ENCODE measurements around the gene PAOX.
"Not testable (repeated sequence)": the region's sequence is repeated elsewhere in the genome, so short reads cannot be mapped to it uniquely, and the experiment has no call there.

DNA sequence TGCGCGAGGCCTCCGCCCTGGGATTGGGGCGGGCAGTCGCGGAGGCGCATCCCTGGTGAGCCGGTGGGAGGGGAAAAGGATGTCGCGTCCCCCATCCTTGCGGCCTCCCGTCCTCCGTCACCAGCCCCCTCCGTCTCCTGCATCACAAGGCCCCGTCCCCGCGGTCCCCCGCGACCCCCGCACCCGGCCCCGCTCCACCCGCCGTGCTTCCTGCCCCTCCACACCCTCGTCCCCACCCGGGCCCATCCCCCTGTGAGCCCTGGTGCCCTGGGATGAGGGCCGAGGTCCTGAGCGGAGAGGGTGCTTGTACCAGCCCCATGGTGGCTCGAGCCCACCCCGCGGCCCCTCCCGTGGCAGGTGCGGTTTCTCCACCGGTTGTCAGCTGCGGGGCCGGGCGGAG lies 45.5 kb downstream of the PAOX start, which contains the start of gene SPRN:
- not testable (repeated sequence) for TF ChIP-seq CTCF (conservative IDR thresholded peaks at IDR 0.05; ENCODE audit: low read depth in 2 of 2); EZH2 (IDR thresholded peaks at IDR 0.05; ENCODE audit: low read depth, unreplicated experiment); ZNF331 (CRISPR knock-in tag; IDR thresholded peaks at IDR 0.05; ENCODE audit: low read depth); EZH2phosphoT487 (IDR thresholded peaks at IDR 0.05; ENCODE audit: unreplicated experiment); POLR2AphosphoS5 (IDR thresholded peaks at IDR 0.05; ENCODE audit: low read depth); ETS1 (IDR thresholded peaks at IDR 0.05); CREB1 (CRISPR knock-in tag; IDR thresholded peaks at IDR 0.05; ENCODE audit: low read depth); JUNB (IDR thresholded peaks at IDR 0.05; ENCODE audit: unreplicated experiment); ZNF114 (CRISPR knock-in tag; IDR thresholded peaks at IDR 0.05)
- TF ChIP-seq, protein P1, sequence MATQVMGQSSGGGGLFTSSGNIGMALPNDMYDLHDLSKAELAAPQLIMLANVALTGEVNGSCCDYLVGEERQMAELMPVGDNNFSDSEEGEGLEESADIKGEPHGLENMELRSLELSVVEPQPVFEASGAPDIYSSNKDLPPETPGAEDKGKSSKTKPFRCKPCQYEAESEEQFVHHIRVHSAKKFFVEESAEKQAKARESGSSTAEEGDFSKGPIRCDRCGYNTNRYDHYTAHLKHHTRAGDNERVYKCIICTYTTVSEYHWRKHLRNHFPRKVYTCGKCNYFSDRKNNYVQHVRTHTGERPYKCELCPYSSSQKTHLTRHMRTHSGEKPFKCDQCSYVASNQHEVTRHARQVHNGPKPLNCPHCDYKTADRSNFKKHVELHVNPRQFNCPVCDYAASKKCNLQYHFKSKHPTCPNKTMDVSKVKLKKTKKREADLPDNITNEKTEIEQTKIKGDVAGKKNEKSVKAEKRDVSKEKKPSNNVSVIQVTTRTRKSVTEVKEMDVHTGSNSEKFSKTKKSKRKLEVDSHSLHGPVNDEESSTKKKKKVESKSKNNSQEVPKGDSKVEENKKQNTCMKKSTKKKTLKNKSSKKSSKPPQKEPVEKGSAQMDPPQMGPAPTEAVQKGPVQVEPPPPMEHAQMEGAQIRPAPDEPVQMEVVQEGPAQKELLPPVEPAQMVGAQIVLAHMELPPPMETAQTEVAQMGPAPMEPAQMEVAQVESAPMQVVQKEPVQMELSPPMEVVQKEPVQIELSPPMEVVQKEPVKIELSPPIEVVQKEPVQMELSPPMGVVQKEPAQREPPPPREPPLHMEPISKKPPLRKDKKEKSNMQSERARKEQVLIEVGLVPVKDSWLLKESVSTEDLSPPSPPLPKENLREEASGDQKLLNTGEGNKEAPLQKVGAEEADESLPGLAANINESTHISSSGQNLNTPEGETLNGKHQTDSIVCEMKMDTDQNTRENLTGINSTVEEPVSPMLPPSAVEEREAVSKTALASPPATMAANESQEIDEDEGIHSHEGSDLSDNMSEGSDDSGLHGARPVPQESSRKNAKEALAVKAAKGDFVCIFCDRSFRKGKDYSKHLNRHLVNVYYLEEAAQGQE (IDR thresholded peaks at IDR 0.05; ENCODE audit: unreplicated experiment), result not testable (repeated sequence)

Measured in GM23338 (cell line).